GM18907 (cell line): ENCODE measurements around the gene SRSF6.
"Not testable (repeated sequence)": the region's sequence is repeated elsewhere in the genome, so short reads cannot be mapped to it uniquely, and the experiment has no call there.

Experiments used
- ATAC-seq: cut with Tn5 transposase; IDR thresholded peaks from one replicate; pipeline ENCODE4 v1.9.1; 2021; ENCODE audit warnings: mild to moderate bottlenecking, moderate library complexity; ENCODE audit not compliant: unreplicated experiment

SRSF6 gene

GRCh38 chr20:43448748-43449535, 8.8 kb upstream of the SRSF6 start:
- ATAC-seq: no peak

GRCh38 chr20:43450841-43451799, 6.6 kb upstream of the SRSF6 start:
- ATAC-seq: no peak

- no peak for ATAC-seq
Measured at GRCh38 chr20:43452404-43453126, 5.1 kb upstream of the SRSF6 start.

GRCh38 chr20:43456252-43456651, 1.4 kb upstream of the SRSF6 start:
- not testable (repeated sequence) for ATAC-seq

GRCh38 chr20:43456809-43457639, 672 bp upstream of the SRSF6 start:
- ATAC-seq: peak; percentile 87

- ATAC-seq: peak; percentile 3
Measured at GRCh38 chr20:43458422-43458924, 777 bp downstream of the SRSF6 start.

GRCh38 chr20:43459022-43459942, 1.6 kb downstream of the SRSF6 start:
- ATAC-seq: no peak

GRCh38 chr20:43460172-43460829, 2.6 kb downstream of the SRSF6 start:
- no peak for ATAC-seq

- ATAC-seq: no peak
Measured at GRCh38 chr20:43460830-43461200, 3.1 kb downstream of the SRSF6 start.

- no peak for ATAC-seq
Measured at GRCh38 chr20:43461894-43462659, 4.4 kb downstream of the SRSF6 start.

GRCh38 chr20:43462660-43463526, 5.2 kb downstream of the SRSF6 start:
- no peak for ATAC-seq

GRCh38 chr20:43463527-43464218, 6.0 kb downstream of the SRSF6 start:
- ATAC-seq: no peak

GRCh38 chr20:43464219-43464790, 6.6 kb downstream of the SRSF6 start:
- ATAC-seq: no peak

- ATAC-seq: no peak
Measured at GRCh38 chr20:43465625-43465943, 7.9 kb downstream of the SRSF6 start.

- ATAC-seq: no peak
Measured at GRCh38 chr20:43467589-43467988, 9.9 kb downstream of the SRSF6 start.
